NCI-H2196 treated with DMSO at 0.1 percent for 48 hours (cell line): ENCODE measurements around the gene BTBD19.
A peak's percentile ranks its signal among the peaks of the same experiment; 100 is the strongest.
"Not testable (repeated sequence)": the region's sequence is repeated elsewhere in the genome, so short reads cannot be mapped to it uniquely, and the experiment has no call there.

Source experiments
- DNase-seq: peaks from one replicate; lab custom pipeline; 2025; ENCODE audit not compliant: unreplicated experiment; lab: John Stamatoyannopoulos, UW

The BTBD19 gene

GRCh38 chr1:44808063-44808937 is at the start of gene BTBD19:
Gene BTBD19, plus strand, starts transcription at chr1:44808523. Its CDS starts 298 bp downstream, at chr1:44808821.
- no peak for DNase-seq

- no peak for DNase-seq
Observed at GRCh38 chr1:44759077-44759476, 49.2 kb upstream of the BTBD19 start.

GRCh38 chr1:44760876-44761275 is 47.4 kb upstream of the BTBD19 start:
- DNase-seq = no peak

- DNase-seq = not testable (repeated sequence)
Observed at GRCh38 chr1:44766421-44766820, 41.9 kb upstream of the BTBD19 start.

- DNase-seq = peak; percentile 84
Observed at GRCh38 chr1:44775078-44775929, 33.0 kb upstream of the BTBD19 start, which contains the start of gene RPS8. Gene RPS8, plus strand, starts transcription at chr1:44775540. Its CDS starts 57 bp downstream, at chr1:44775597.

- no peak for DNase-seq
Observed at GRCh38 chr1:44775930-44776729, 32.2 kb upstream of the BTBD19 start.

- no peak for DNase-seq
Observed at GRCh38 chr1:44776730-44777068, 31.6 kb upstream of the BTBD19 start.

- no peak for DNase-seq
Observed at GRCh38 chr1:44777547-44777946, 30.8 kb upstream of the BTBD19 start.

GRCh38 chr1:44777969-44778635 is 30.2 kb upstream of the BTBD19 start:
- DNase-seq = no peak

GRCh38 chr1:44778705-44779576 is 29.4 kb upstream of the BTBD19 start:
- DNase-seq = no peak

GRCh38 chr1:44780583-44781121 is 27.7 kb upstream of the BTBD19 start:
- DNase-seq = no peak

GRCh38 chr1:44783697-44784093 is 24.6 kb upstream of the BTBD19 start:
- DNase-seq = no peak

GRCh38 chr1:44784094-44785028 is 24.0 kb upstream of the BTBD19 start:
- DNase-seq = no peak

- DNase-seq = no peak
Observed at GRCh38 chr1:44785029-44785380, 23.3 kb upstream of the BTBD19 start.

GRCh38 chr1:44785501-44786137 is 22.7 kb upstream of the BTBD19 start:
- no peak for DNase-seq

GRCh38 chr1:44786138-44786840 is 22.0 kb upstream of the BTBD19 start:
- no peak for DNase-seq

GRCh38 chr1:44786841-44787426 is 21.4 kb upstream of the BTBD19 start:
- no peak for DNase-seq
